ENCODE measurements around the gene MOGAT3.

MOGAT3 gene

GRCh38 chr7:101200862-101201599 lies at the start of gene MOGAT3:
Gene MOGAT3 (minus strand): TSS chr7:101201036. CDS start chr7:101200854, 182 bp downstream.
- no peak within 1 kb of the TSS for H3K27ac ChIP-seq
- TF ChIP-seq CTCF (IDR thresholded peaks at IDR 0.05) (no peak), ZFX (IDR thresholded peaks at IDR 0.05; ENCODE audit: borderline replicate concordance) (no peak)

- TF ChIP-seq CTCF (IDR thresholded peaks at IDR 0.05) = no peak
- TF ChIP-seq ZFX (IDR thresholded peaks at IDR 0.05; ENCODE audit: borderline replicate concordance) = no peak
- H3K27ac ChIP-seq = no peak overlapping the region
Observed at GRCh38 chr7:101250324-101250723, 49.5 kb upstream of the MOGAT3 start.

- H3K27ac ChIP-seq = no peak overlapping the region
- TF ChIP-seq CTCF (IDR thresholded peaks at IDR 0.05) (no peak), ZFX (IDR thresholded peaks at IDR 0.05; ENCODE audit: borderline replicate concordance) (no peak)
Observed at GRCh38 chr7:101248276-101248675, 47.4 kb upstream of the MOGAT3 start.

GRCh38 chr7:101245147-101245668 lies 44.4 kb upstream of the MOGAT3 start:
- H3K27ac ChIP-seq = peak overlapping the region; percentile 90
- TF ChIP-seq ZFX (IDR thresholded peaks at IDR 0.05; ENCODE audit: borderline replicate concordance) (no peak), CTCF (IDR thresholded peaks at IDR 0.05) (no peak)

- TF ChIP-seq CTCF (IDR thresholded peaks at IDR 0.05) (peak; percentile 62), ZFX (IDR thresholded peaks at IDR 0.05; ENCODE audit: borderline replicate concordance) (no peak)
- peak within 1 kb of the TSS; percentile 90 for H3K27ac ChIP-seq
Observed at GRCh38 chr7:101244375-101245146, 43.7 kb upstream of the MOGAT3 start, which contains the start of gene FIS1. Gene FIS1 (minus strand): TSS chr7:101245081. CDS start chr7:101245004, 77 bp downstream.

GRCh38 chr7:101243646-101244374 lies 43.0 kb upstream of the MOGAT3 start:
- no peak for TF ChIP-seq ZFX (IDR thresholded peaks at IDR 0.05; ENCODE audit: borderline replicate concordance)
- peak; percentile 99; the same call in 1 of the 2 replicates for TF ChIP-seq CTCF (IDR thresholded peaks at IDR 0.05)
- H3K27ac ChIP-seq = peak overlapping the region; percentile 90
